CD4-positive, alpha-beta T cell (primary cell): ENCODE measurements around the gene CELF4. TPM values are rescaled to one million over a fixed set of nuclear protein-coding genes. Genes with fewer than 3 reads are reported as not detected.
A peak's percentile ranks its signal among the peaks of the same experiment; 100 is the strongest.

Experiments
- ATAC-seq: fragments of 200-7000 bp; cut with Tn5 transposase; one replicate; pipeline ENCODE4 v1.10.0; 2022; ENCODE audit warnings: mild to moderate bottlenecking; ENCODE audit not compliant: poor library complexity
- CTCF ChIA-PET: fragments of 350-600 bp; sonication (Branson Sonifier 250); formaldehyde crosslinking; loops from one replicate; lab custom pipeline; 2021; ENCODE audit warnings: antibody characterized with exemption, inconsistent platforms; lab: Charles Lee
- POLR2A ChIA-PET: fragments of 350-600 bp; sonication (Branson Sonifier 250); formaldehyde crosslinking; loops from one replicate; lab custom pipeline; 2021; ENCODE audit warnings: antibody characterized with exemption, inconsistent platforms; lab: Charles Lee
- DNase-seq, 14 experiments: peaks; one replicate each; pipeline ENCODE4 v3.0.0-alpha.2; 2013 to 2020; ENCODE audit warnings: mixed read lengths in 2 of 14
- H3K27ac ChIP-seq, 2 donors: one replicate each; pipeline versions ENCODE4 v1.5.1 to v1.7.0; 2013; ENCODE audit warnings: low read length in 2 of 2, low read depth in 1 of 2, mild to moderate bottlenecking in 1 of 2
- H3K27me3 ChIP-seq, 2 experiments: 1 replicate in 1 of 2; 2 replicates in 1 of 2; pipeline versions ENCODE4 v1.6.1 to v1.7.0; 2013; ENCODE audit warnings: low read length in 2 of 2, control low read depth in 1 of 2, mild to moderate bottlenecking in 1 of 2, moderate library complexity in 1 of 2; ENCODE audit not compliant: insufficient read depth in 2 of 2, control insufficient read depth in 1 of 2
- H3K36me3 ChIP-seq: one replicate; pipeline ENCODE4 v1.6.1; 2013; ENCODE audit warnings: low read length, control low read depth; ENCODE audit not compliant: insufficient read depth
- H3K4me1 ChIP-seq: one replicate; pipeline ENCODE4 v1.6.1; 2013; ENCODE audit warnings: low read length, control low read depth; ENCODE audit not compliant: insufficient read depth
- H3K4me3 ChIP-seq: one replicate; pipeline ENCODE4 v1.5.1; 2013; ENCODE audit warnings: mild to moderate bottlenecking, low read length, moderate library complexity
- H3K9me3 ChIP-seq, 2 experiments: 1 replicate in 1 of 2; 2 replicates in 1 of 2; pipeline versions ENCODE4 v1.6.1 to v1.7.0; 2013; ENCODE audit warnings: low read length in 2 of 2, mild to moderate bottlenecking in 2 of 2, control low read depth in 1 of 2, moderate library complexity in 1 of 2; ENCODE audit not compliant: control insufficient read depth in 1 of 2, insufficient read depth in 1 of 2
- H3K27ac Mint-ChIP-seq: one replicate; pipeline ENCODE4 v1.8.0; 2020; ENCODE audit warnings: mixed read lengths
- H3K27me3 Mint-ChIP-seq: one replicate; pipeline ENCODE4 v1.8.0; 2021; ENCODE audit warnings: mixed read lengths
- H3K36me3 Mint-ChIP-seq: one replicate; pipeline ENCODE4 v1.8.0; 2021; ENCODE audit warnings: low read depth, mixed read lengths
- H3K4me1 Mint-ChIP-seq: one replicate; pipeline ENCODE4 v1.8.0; 2021; ENCODE audit warnings: low read depth, mixed read lengths
- H3K4me3 Mint-ChIP-seq: one replicate; pipeline ENCODE4 v1.8.0; 2020; ENCODE audit warnings: mild to moderate bottlenecking, mixed read lengths
- H3K9me3 Mint-ChIP-seq: one replicate; pipeline ENCODE4 v1.8.0; 2020; ENCODE audit warnings: mixed read lengths
- intact Hi-C, 2 experiments: fragments of 100-400 bp; cut with DNase I in 1 of 2; cut with micrococcal nuclease in 1 of 2; formaldehyde crosslinking; loops; one replicate each; pipeline versions ENCODE4 v1.15.1 to v1.9.0; 2023 to 2025; cut with DNase I, micrococcal nuclease
- total RNA-seq, 174 experiments: library from RNA in 2 of 174; stranded (reverse) in 2 of 174; gene quantifications; one replicate each; pipeline ENCODE4 v1.2.3 and lab custom pipeline; 2021 to 2026
- TF ChIP-seq, protein P1 (sequence below): fragments of 200-600 bp; IDR thresholded peaks from one replicate; pipeline ENCODE4 v1.8.0; 2022; ENCODE audit warnings: antibody characterized with exemption, mild to moderate bottlenecking

CELF4 gene
- total RNA-seq, 2 experiments from 2014 or later = not detected

DNA sequence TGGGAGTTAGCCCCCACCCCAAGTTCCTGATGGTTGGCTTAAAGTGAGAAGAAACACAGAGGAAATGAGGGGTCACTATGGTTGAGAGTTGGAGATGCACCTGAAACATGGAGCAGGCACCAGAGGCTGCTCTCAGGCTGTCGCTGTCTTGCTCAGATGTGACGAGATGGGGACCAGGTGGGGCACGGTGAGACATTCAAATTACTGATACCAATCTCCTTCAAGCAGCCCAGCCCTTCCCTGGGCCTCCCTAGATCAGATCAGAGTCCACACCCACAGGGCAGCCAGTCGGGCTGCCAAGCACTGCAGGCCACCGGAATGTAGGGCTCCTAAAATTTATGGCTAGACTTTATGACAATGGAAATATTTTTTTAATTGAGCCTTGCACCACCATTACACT lies 176.6 kb downstream of the CELF4 start:
- H3K27ac Mint-ChIP-seq = no peak overlapping the region
- POLR2A ChIA-PET = no interaction called here
- no peak for ATAC-seq

DNA sequence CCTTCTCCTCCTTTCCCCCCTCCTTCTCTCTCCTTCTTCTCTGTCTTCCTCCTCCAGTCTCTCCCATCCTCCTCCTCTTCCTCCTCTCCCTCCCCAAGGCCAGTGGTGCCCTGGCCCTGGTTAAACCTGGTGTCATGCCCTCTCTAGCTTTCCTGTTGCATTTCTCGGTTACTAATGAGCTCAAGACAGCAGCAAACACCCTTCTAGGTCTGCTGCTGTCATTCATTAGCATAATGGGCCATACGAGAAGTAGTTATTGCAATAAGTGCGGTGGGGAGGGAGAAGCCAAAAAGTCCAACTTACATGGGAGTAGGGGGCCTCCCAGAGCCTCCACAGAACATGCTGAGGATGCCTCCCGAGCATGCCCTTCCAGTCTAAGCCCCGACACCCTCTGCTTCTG lies 177.2 kb downstream of the CELF4 start:
- H3K4me1 Mint-ChIP-seq = no peaks in the 10 kb centered on the region
- TF ChIP-seq, protein P1, sequence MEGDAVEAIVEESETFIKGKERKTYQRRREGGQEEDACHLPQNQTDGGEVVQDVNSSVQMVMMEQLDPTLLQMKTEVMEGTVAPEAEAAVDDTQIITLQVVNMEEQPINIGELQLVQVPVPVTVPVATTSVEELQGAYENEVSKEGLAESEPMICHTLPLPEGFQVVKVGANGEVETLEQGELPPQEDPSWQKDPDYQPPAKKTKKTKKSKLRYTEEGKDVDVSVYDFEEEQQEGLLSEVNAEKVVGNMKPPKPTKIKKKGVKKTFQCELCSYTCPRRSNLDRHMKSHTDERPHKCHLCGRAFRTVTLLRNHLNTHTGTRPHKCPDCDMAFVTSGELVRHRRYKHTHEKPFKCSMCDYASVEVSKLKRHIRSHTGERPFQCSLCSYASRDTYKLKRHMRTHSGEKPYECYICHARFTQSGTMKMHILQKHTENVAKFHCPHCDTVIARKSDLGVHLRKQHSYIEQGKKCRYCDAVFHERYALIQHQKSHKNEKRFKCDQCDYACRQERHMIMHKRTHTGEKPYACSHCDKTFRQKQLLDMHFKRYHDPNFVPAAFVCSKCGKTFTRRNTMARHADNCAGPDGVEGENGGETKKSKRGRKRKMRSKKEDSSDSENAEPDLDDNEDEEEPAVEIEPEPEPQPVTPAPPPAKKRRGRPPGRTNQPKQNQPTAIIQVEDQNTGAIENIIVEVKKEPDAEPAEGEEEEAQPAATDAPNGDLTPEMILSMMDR = no peak
- H3K4me3 Mint-ChIP-seq = no peak overlapping the region
- H3K36me3 ChIP-seq = no peaks in the 10 kb centered on the region
- H3K9me3 Mint-ChIP-seq = no peaks in the 10 kb centered on the region
- H3K27me3 Mint-ChIP-seq = peaks cover 33% of the 10 kb centered on the region
- no peak overlapping the region for H3K4me3 ChIP-seq
- intact Hi-C loops = no loop called here
- no peak for ATAC-seq
- no peaks in the 10 kb centered on the region for H3K36me3 Mint-ChIP-seq
- ChIA-PET CTCF (no interaction called here), POLR2A (no interaction called here)
- H3K27me3 ChIP-seq = peaks cover 7 to 10% of the 10 kb centered on the region in 2 experiments
- H3K27ac Mint-ChIP-seq = no peak overlapping the region
- H3K4me1 ChIP-seq = no peaks in the 10 kb centered on the region
- peaks cover 0 to 5% of the 10 kb centered on the region in 2 experiments for H3K9me3 ChIP-seq
- no peak for DNase-seq
- no peak overlapping the region for H3K27ac ChIP-seq

More for the DNA sequence above, 176.6 kb downstream of the CELF4 start:
- Mint-ChIP-seq H3K4me1 (no peaks in the 10 kb centered on the region), H3K9me3 (no peaks in the 10 kb centered on the region), H3K4me3 (no peak overlapping the region), H3K27me3 (peaks cover 32% of the 10 kb centered on the region), H3K36me3 (no peaks in the 10 kb centered on the region)
- H3K27ac ChIP-seq = no peak overlapping the region
- intact Hi-C loops = no loop called here
- H3K27me3 ChIP-seq = peaks cover 9 to 12% of the 10 kb centered on the region in 2 experiments
- no peak for DNase-seq
- CTCF ChIA-PET = no interaction called here
- H3K4me3 ChIP-seq = no peak overlapping the region
- H3K9me3 ChIP-seq = peaks cover 0 to 6% of the 10 kb centered on the region in 2 experiments
- no peaks in the 10 kb centered on the region for H3K36me3 ChIP-seq
- TF ChIP-seq, protein P1 = no peak
- no peaks in the 10 kb centered on the region for H3K4me1 ChIP-seq

DNA sequence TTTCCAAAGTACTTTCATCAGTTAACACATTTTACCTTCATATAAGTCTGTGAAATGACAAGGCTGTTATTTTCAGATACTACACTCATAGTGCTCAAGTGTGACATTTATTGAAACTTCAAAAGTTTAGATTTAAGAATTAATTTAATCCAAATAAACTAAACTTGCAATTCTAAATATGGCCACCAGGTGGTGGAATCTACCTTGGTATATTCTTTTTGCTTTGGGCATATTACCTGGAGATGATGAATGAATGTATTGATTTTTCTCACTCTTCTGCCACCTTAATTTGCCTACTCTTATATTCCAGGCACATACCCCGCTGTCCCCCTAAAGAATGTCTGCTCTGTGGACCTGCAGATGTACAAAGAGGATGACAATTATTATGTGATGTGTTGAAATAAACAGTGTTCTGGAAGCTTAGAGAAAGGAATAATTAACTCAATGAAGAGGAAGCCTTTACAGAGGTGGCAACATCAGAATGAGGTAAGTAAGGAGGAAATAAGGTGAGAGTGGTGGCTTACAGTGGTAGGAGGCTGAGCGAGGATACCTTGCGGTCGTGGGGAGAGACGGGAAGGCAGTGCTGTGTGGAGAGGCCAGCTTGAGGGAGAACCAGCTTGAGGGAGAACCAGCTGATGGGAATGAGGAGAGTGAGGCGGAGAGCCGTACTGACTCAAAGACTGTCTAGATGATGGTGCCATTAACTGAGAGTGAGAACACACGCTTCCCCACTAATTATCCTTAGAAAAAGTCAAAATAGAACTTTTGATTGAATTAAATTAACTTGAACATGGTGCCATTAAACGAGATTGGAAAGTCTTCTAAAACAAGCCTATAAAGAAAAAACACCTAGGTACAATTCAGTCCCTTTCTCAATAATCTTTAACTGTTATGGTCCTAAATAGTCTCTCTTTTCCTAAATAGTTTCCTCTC lies 179.5 kb downstream of the CELF4 start:
- TF ChIP-seq, protein P1 = peak; percentile 85
- Mint-ChIP-seq H3K9me3 (no peaks in the 10 kb centered on the region), H3K4me1 (no peaks in the 10 kb centered on the region), H3K27ac (no peak overlapping the region), H3K4me3 (no peak overlapping the region), H3K27me3 (peaks cover 21% of the 10 kb centered on the region), H3K36me3 (no peaks in the 10 kb centered on the region)
- Histone ChIP-seq H3K27me3 (peaks cover 0 to 6% of the 10 kb centered on the region in 2 experiments), H3K27ac (no peak overlapping the region), H3K9me3 (peaks cover 0 to 5% of the 10 kb centered on the region in 2 experiments), H3K4me3 (no peak overlapping the region), H3K4me1 (no peaks in the 10 kb centered on the region), H3K36me3 (no peaks in the 10 kb centered on the region)
- intact Hi-C loops = no loop called here
- DNase-seq (peak in 3 of 14 experiments; percentile 37 to 56 (median 48)), ATAC-seq (no peak)
- CTCF ChIA-PET = no interaction called here
- POLR2A ChIA-PET = no interaction called here
